Suppressor macrophage (primary cell): ENCODE data around the gene DOCK9.
A peak's percentile ranks its signal among the peaks of the same experiment; 100 is the strongest.

Experiments
- DNase-seq, 4 experiments: peaks; one replicate each; pipeline ENCODE4 v3.0.0-alpha.2; 2020 to 2022

The DOCK9 gene

DNA sequence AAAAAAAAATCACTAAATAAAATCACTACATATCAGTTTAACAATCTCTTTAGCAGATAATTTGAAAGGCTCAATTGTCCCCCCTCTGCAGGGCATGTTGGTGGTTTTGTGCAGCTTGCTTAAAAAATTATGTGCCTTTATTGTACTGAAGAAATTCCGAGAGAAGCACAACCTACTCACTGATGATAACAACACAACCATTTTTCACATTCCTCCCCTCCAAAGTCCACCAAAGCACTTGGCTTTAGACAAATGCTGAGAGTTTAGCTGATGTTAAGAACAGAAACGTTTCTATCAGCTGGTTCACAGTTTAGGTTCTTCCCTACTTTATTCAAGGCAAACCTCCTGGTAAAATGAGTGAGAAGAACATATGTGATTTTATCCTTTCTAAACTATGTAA lies 923 bp downstream of the DOCK9 start:
- no peak for DNase-seq

DNA sequence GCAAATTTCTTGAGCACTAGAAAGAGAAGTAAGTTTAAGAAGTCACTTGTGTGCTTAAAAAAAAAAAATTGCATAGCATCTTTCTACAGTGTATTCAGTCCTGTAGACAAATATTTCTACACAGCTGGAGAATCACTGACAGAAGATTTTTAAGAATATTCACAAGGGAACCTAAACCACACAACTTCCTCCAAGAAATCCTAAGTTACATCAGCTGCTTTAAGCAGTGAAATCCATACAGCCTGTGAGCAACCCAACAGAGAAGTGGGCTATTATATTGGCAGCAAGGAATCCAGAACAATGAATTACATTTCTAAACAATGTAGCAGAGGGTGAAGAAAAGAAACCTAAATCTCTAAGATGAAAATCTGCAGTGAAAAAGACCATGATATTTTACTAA lies 1.5 kb downstream of the DOCK9 start:
- peak; percentile 57 to 92 (median 74) for DNase-seq

DNA sequence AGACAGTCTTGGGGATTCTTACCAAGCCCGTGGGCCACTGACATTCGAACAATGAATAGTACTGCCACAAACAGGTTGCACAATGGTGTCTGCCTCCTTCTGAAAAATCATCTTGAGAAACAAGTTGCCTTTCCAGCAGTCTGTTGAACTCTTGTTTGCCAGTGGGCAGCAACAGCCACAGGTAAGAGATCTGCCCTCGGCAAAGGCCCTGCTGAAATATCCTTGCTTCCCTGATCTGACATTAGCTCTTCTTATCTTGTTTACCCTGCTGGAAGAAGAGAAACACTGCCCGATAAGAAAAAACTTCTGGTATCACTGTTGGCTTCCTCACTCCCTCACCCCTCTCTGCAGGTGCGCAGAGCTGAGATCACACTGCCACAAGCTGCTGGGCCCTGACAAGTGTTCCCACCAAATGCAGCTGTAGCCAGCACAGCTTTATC lies 2.0 kb downstream of the DOCK9 start:
- DNase-seq, result peak in 3 of 4 experiments; percentile 6 to 40 (median 25)

DNA sequence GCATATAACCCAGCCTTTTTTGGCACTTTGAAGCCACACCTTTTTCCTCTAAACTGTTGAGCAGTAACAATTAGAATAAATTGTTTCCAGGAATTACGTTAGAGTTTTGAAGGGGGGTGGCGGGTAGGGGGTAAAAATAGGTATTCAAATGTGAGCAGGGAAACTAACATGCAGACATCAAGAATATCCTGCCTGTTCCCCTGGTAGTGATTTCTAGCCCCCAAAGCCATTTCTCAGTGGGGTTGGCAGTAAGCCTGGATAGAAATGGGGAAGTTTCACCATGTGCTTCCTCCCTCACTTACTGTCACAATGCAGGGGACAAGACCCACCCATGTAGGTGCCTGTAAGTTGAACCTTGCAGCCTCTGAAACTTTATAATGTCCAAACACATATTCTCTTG lies 3.8 kb downstream of the DOCK9 start:
- DNase-seq, result peak; percentile 39 to 66 (median 57)

DNA sequence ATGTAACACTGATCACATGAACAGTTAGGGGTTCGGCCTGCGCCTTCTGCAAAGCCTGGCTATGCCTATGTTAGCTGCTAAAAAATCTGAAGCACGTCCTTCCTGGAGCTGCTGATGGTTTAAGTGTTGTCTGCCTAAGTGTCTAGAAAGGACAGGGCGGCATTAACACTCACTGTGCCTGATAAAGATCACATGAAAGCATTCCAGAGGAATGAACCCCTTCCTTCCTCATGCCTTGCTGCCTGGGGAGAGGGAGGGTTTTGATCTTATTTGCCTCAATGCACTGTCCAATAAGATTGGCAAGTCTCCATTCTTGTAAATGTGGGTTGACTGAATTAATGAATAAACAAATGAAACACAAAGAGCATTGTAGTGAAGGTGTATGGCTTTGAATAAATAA lies 5.2 kb downstream of the DOCK9 start:
- DNase-seq, result no peak

DNA sequence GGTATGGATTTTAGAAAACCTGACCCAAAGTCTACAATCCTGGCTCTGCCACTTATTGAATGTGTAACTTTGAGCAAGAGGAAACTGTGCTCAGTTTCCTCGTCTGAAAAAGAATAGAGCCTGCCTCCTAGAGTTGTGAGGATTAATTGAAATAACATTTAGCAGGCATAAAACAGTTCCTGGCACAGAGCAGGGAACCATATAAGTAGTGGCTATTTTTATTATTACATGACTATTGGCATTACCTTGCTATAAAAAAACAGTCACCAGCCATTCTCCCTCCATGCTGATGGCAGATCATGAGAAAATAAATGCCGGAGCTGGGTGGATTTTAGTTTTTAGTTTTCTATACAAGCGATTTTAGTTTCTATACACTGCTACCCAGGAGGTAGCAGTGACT lies 5.8 kb downstream of the DOCK9 start:
- DNase-seq, result no peak

DNA sequence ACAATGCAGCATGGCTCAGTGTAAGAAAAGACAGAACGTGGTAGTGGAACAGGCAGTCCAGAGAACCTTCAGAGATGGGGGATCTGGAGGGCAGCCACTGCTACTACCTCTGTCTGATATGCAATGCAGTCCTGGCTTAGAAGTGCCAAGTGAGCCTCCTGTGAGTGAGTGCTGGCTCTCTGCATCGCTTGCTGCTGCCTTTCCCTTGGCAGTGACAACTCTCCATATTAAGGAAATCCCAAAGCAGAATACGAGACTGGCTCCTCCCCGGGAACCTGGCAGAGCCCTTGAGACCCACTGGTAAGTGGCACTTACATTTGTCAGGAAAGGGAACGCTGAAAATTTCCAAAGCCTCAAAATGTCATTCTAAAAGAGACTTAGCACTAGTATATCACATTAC lies 7.5 kb downstream of the DOCK9 start:
- no peak for DNase-seq

DNA sequence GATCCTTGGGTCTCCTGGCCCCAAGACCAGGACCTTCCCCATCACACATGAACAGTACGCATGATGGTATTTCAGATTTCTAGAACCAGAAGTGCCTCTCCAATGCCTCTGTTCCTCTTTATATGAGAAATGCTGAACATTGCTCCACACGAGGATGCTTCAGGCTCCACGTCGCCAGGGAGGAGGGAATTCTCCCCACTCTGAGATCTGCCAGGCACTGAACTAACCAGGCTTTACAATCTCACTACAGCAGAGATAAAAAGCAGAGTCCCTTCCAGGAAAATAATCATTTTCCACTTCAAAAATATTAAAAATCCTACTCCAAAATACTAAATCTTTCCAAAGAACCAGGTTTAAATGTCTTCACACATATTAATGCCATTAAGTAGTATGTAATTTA lies 10.4 kb downstream of the DOCK9 start:
- DNase-seq, result no peak

DNA sequence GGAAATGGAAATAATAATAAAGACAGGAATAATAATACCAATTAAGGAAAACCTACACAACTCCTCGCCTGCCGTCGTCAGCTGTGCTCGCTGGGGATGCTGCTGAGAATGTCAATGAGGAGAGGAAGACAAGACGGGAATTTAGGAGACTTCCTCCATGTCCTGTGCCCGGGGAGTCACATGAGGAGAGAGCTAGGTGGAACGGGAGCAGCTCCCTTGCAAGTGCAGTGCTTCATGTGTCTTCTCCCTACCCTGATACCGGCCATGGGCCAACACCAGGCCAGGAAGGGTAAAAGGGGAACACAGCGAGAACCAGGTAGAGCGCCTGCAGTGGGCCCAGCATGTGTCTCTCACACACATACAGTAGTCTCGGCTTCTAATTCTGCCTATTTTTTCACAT lies 11.8 kb downstream of the DOCK9 start:
- DNase-seq, result no peak

DNA sequence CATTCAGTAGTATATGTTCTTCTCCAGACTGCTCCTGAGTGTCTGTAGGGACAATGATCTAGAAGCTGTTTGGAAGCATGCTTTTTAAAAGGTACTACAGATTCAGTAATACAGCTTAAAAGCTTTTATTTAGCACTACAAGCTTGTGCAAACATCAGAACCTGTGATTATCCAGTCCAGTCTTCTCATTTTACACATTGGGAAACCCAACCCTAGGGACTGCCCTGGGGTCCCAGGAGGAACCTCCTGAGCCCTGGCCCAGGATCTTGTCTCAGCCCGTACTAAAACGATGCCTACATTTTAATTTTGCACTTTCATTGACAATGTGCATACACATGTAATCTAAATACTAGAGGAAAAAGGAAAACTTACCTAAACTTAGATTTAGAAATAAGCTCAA lies 12.5 kb downstream of the DOCK9 start:
- no peak for DNase-seq

DNA sequence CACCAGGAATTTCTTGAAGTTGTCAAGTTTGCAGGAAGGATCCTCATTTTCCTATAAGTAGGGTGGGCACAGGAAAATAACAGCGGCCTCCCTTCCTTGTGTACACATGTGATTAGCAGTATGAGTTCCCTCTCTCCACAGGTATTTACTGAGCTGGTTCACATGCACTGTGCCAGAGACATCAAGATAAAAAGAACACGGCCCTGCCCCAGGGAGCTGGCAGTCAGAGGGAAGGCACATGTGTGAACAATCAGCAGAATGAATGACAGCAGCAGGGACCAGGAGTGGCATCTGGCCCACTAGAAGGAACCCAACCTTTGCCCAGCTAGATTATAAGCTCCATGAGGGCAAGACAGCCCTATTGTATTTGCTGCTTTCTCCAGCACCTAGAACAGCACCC lies 13.9 kb downstream of the DOCK9 start:
- DNase-seq, result no peak

DNA sequence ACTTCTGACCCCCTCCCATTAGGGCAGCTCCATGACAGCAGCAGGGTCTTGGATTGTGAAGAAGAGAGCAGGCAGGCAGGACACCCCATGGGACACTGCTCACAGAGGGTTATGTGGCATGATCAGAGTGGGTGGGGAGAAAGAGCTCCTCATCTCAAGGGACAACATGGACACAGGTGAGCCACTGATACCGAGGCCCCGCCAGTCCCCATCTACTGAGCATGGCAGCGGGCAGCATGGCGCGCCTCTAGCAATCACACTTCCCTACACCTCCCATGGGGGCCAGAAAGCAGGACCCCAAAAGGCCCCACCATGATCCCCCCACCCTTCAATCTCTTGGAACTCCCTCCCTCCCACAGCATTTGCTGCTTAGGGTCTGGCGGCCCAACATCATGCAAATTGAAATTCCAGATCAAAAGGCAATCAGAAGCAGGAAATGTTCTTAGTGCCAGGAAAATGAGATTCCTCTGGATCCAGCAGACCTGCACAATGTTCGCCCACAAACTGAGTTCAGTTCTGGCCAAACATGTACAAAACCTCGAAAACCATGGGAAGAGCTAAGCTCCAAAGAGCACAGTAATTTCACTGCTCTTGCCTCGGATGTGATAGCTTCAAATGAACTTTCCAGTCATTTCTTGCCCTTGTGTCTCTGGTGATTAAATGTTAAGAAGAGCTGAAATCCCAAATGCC lies 14.8 kb downstream of the DOCK9 start:
- no peak for DNase-seq

DNA sequence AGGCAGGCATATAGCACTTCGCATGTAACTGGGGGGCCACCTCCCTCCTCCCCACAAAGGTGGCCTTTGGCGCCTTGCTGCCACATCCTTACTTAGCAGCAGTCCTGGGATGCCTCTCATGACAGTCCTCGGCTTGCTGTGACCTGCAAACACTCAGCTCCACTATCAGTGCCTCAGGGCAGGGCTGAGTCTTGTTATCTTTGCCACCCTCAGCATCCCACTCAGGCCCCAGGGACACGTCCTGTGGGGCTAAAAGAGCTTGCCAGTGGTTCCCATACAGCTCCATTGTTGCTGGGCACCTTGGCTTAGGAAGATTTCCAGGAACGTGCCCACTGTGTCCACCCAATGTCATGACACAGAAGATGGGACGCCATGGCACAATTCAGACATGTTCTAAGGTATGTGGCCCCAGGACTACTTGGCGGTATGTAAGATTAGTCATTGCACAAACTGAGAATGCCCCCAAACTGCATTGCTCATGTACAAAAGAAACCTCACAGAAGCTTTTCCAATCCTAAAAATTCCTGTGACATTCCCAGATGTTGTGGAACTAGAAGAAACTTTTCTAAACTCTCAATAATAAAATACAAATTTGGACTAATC lies 16.3 kb downstream of the DOCK9 start:
- DNase-seq, result no peak

DNA sequence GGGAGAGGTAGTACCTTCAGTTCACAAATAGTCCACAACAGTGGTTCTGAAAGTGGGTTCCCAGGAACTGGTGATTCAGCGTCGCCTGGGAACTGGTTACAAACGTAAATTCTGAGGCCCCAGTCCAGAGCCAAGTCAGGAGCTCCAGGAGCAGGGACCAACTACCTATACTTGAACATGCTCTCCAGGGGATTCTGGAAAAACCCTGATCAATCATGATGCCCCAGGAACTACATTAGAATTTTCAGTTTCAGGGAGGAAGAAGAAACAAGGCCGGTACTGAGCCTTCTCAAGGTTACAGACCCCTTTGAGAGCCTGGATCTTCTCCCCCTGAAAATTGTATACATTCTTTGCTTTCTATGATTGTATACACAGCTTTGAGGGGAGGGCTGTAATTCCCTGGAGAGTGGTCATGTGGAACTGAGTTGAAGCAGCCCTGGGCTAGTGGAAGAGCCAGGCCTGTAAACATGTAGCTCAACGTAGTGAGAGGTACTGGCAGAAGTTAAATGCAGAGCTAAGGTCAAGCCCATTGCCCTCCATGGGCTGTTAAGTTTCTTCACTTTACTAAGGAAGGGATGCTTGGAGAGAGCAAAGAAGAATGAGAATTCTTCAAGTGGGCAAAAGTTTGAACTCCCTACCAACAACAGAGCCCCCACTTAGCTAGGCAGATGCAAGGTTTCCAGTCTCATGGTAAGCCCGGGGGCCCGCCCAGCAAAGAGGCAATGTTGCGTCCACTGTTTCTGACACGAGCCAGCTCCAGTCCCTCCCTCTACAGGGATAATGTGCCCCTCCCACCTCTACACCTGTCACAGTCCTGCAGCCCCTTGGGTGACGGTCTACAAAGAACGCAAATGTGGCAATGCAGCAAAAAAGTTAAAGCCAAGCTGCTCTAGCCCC lies 17.0 kb downstream of the DOCK9 start:
- DNase-seq, result no peak

DNA sequence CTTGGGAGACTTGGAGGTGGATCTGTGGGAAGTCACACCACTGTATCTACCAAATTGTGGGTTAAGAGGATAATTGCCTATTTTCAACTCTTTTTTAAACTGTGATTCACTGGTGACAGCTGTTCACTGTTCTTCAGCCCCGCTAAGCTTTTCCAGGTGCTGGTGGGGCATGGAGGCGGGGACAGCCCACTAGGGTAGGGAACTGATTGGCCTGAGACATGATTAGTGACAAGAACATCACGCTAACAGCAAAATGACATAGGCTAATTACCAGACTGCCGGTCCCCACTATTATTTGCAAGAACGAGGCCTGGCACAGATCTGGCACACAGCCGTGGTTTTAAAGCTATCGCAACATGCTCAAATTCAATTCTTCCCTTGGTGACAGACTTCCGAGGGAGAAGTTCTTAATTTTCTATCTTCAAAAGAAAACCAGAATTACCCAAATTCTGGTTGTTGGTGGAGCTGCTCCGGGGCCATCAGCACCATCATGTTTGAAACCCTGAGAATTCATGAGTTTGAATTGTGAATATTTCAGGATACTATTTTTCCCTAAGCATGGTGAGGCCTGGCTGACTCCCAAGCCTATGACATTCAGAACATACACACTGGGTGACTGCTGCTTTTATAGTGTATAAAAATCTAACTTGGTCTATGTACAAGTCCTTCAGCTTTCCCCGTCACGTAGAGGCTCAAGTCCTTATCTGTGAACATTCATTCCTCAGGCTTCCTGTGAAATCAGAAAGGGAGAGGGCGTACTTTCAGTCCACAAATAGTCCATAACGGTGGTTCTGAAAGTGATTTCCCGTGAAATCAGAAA lies 17.9 kb downstream of the DOCK9 start:
- DNase-seq, result no peak

DNA sequence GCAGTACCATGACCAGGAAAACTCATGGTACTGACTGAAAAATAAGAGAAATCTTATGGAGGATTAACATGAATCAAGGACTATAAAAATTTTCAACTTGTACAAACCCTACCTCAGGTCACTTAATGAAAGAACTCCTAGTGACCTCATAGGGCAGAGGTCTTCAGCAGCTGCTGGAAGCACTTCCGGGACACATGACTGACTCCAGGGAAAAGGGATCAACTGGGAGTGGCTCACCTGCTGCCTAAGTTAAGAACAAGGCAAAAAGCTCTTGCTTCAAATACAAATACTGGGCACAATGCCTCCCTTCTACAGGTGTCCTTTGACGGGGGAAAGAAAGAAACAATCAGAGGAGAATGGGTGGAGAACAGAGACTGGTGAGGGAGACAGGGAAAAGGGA lies 18.6 kb downstream of the DOCK9 start:
- DNase-seq, result no peak

DNA sequence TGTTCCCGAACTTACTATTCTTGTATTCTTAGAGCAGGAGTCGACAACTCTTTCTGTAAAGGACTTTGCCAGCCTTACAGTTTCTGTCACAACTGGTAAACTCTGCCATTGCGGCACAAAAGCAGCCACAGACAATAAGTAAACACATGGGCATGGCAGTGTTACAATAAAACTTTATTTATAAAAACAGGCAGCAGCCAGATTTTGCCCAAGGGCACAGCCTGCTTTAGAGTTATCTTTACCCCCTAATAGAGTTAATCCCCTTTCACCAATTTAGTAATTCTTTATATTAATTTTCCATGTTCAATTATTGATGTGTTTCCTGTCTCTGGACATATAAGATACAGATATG lies 19.4 kb downstream of the DOCK9 start:
- no peak for DNase-seq

DNA sequence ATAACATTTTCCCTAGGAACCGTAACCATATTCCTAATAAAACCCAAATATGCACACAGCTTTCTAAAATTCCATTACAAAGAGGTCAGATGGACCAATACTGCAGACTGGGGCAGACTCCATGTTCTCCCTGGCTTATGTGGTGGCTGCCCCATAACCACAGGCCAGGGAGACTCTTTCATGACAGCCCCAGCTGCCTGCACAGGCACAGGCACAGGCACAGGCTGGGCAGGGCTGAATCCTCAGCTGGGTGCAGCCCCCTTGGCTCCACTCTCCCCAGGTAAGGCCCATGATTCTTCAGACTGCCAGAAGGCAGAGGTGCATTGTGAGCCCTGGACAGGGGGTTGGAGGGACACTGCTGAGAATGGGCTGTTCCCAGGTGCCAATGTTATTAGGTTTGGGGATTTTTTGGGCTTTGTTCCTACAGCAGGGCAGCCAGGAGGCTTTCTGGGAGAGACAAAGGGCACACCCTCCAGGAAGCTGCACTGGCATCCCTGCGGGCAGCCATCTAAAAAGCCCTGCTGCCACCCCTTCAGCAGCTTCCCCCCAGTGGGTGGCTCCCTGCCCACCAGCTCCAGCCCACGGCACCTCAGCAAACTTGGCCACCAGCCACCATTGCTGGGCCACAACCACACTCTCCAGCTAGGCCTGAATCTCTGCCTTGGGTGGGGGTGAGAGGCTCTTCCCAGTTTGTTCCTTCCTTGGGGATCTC lies 20.0 kb downstream of the DOCK9 start:
- DNase-seq, result no peak

DNA sequence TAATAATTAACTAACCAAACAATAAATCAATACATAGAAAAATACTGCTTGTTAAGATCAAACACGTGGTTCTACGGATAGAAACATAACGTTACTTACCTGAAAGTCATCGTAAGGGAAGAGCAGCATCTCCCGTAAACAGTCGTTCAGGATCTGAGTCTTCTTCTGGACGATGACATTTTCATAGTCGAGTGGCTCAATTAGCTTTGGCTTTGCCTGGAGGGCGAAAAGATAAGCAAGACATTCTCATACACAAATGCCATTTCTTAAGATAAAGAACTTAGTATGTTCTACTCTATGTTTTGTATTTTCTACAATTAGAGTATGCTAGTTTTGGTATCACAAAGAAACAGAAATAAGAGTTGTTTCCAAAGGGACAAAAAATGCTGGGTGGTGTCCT lies 22.5 kb downstream of the DOCK9 start:
- DNase-seq, result no peak

DNA sequence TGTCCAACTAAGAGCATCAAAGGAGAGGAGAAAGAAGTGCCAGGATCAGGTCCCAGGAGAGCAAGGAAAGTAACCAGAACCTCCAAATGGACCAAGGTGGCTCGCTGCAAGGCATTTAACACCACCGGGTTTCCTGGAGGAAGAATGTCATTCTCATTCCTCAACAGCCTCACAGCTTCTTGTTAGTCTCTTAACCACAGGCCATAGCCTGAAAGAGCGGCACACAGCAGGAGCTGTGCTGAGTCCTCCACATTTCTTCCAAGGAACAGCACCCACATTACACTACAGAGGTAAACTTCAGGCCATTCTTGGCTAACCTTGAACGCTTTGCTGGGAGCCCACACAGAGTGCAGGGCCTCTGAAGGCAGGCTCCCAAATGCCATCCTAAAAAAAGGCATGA lies 23.6 kb downstream of the DOCK9 start:
- no peak for DNase-seq

DNA sequence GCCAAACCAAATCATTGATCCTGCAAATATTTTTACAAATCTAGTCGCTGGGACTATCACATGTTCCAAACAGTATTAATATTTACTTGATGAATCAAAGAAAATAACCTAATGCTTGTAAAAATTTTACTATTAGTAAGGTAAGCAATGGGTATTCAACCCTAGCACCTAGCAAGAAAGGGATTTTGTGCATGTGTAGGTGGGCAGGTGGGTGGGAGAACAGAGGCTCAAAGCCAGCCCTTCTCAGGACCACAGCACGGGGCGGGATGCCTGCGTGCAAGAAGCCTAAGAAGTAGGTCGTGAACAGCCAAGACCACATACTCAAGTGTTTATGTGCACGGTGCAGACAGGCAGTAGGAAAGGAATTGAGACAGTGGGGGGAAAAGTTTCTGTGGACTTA lies 26.6 kb downstream of the DOCK9 start:
- no peak for DNase-seq

DNA sequence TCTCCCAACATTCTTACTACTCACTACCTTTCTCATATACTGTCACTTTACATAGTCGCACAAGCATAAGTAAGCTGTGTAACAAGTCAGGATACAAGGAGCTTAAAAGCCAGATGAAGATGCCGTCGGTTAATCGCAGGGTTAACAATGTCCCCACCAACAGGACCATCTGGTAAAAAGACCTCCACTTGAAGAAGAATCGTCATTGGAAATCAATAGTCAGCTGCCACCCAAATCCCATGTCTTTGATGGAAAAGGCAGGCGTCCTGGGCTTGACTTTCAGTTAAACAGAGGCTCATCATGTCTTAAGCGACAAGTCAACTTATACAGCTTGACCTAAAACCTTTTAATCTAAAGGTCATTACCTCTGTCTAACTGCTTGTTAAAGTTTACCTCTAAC lies 27.2 kb downstream of the DOCK9 start:
- no peak for DNase-seq
